Measurements from ENCODE around the gene MAP3K15.
A peak's percentile ranks its signal among the peaks of the same experiment; 100 is the strongest.

The MAP3K15 gene

DNA sequence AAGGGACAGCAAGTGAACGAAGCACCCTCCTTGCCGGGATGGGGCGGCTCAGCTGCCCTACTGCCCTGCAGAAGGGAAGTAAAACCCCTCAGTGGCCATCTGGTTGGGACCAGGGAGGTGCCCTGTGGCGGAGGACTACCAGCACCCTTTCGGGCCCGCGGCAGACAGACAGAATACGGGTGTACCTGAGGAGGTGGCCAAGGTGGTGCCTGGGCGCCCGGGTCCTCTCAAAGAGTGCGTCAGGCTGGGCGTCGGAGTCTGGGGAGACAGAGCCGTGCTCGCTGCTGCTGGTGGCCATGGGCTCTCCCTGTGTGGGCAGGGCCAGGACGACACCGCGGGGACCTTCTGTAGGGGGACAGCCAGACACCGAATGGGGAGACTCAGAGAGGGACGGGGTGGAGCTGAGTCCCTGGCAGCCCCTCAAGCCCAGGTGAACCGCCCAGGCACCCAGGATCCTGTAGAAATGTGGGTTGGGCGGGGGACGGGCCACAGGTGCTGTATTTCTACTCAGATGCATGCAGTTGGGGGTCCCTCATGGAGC, 141.9 kb downstream of the MAP3K15 start:
- ChIA-PET POLR2A (no interaction called here), CTCF (interaction anchor here (1.2 to 4.6 kb wide), 2 partner anchors 9 to 162 kb away, joined by 3 to 52 read pairs; no protein-coding TSS in a partner anchor)
- DNase-seq (ENCODE audit: low read depth, low spot score): no peak
- TF ChIP-seq, protein P1, sequence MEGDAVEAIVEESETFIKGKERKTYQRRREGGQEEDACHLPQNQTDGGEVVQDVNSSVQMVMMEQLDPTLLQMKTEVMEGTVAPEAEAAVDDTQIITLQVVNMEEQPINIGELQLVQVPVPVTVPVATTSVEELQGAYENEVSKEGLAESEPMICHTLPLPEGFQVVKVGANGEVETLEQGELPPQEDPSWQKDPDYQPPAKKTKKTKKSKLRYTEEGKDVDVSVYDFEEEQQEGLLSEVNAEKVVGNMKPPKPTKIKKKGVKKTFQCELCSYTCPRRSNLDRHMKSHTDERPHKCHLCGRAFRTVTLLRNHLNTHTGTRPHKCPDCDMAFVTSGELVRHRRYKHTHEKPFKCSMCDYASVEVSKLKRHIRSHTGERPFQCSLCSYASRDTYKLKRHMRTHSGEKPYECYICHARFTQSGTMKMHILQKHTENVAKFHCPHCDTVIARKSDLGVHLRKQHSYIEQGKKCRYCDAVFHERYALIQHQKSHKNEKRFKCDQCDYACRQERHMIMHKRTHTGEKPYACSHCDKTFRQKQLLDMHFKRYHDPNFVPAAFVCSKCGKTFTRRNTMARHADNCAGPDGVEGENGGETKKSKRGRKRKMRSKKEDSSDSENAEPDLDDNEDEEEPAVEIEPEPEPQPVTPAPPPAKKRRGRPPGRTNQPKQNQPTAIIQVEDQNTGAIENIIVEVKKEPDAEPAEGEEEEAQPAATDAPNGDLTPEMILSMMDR (IDR thresholded peaks at IDR 0.05; ENCODE audit: insufficient read depth, low read length, missing control alignments): no peak
- no peak overlapping the region for H3K4me3 ChIP-seq (ENCODE audit: low read depth, low read length)

DNA sequence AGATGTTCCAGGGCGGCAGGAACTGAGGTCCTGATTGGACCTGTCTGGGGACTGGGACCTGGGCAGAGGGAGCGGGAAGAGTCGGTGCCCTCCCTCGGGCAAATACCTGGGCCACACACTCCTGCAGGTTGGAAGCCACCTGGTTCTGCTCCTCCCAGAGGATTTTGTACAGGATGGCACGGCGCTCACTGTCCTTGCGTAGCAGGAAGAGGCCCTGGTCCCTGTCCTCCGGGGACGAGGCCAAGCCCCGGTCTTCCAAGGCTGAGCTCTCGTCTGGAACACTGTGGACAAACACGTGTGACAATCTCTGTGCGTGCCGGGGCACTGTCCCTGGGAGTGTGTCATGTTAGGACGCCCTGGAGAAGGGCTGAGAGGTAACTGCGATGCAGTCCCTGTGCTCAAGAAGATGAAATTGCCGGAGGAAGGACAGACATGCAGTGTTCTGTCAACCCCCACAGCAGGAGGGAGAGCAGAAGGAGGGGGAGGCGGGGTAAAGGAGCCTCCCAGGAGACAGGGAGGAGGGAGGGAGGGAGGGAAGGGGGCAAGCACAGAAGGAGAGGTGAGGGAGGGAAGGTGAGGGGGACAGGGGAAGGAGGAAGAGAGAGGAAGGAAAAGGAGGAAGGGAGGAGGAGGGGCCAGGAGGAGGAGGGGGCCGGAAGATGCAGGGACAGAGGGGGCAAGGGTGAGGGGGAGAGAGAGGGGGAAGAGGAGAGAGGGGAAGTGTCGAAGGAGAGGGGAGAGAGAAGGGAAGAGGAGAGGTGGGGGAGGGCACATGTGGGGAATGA, 142.6 kb downstream of the MAP3K15 start:
- ChIA-PET POLR2A (no interaction called here), CTCF (interaction anchor here (0.8 to 4.6 kb wide), 14 partner anchors 10 to 695 kb away, joined by 3 to 52 read pairs (median 4); no protein-coding TSS in a partner anchor)
- TF ChIP-seq, protein P1 (IDR thresholded peaks at IDR 0.05; ENCODE audit: insufficient read depth, low read length, missing control alignments): no peak
- no peak for DNase-seq (ENCODE audit: low read depth, low spot score)
- H3K4me3 ChIP-seq (ENCODE audit: low read depth, low read length): peak overlapping the region; percentile 54

DNA sequence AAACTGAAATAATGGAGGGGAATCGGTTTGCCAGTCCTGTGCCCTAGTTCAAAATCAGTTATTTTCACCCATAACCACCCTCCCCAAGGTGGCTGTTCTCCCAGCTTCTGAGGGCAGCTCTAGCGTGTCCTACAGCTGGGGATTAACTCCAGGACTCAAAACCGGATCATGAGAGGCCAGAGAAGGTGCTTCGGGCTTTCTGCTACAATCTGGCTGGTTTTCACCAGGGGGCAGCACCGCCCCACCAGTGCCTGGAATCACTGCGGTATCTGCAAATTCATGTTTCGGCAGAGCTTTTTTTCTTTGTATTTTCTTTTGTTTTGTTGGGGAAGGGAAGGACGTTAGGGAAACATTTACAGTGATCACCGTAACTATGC, 143.2 kb downstream of the MAP3K15 start:
- TF ChIP-seq, protein P1 (IDR thresholded peaks at IDR 0.05; ENCODE audit: insufficient read depth, low read length, missing control alignments): peak; percentile 77
- H3K4me3 ChIP-seq (ENCODE audit: low read depth, low read length): peak overlapping the region; percentile 54
- no peak for DNase-seq (ENCODE audit: low read depth, low spot score)
- CTCF ChIA-PET: interaction anchor here (0.7 to 4.6 kb wide), 16 partner anchors 10 to 696 kb away, joined by 3 to 52 read pairs (median 4); no protein-coding TSS in a partner anchor
- POLR2A ChIA-PET: no interaction called here

DNA sequence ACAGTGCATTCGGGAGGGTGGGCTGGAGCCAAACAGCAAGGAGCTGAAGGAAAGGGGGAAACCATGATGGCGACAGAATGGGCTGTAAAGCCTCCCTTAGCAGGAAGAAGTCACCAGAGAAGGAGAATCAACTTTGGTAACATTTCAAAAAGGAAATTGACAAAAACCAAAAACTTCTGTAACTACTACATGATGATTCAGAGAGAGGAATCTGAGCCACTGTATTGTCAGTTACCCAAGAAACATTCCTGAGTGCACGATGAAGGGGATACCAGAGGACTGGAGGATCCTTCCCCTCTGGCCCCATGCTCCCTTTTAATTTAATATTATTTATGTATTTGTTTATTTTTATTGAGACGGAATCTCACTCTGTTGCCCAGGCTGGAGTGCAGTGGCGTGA, 145.2 kb downstream of the MAP3K15 start:
- DNase-seq (ENCODE audit: low read depth, low spot score): no peak
- ChIA-PET POLR2A (no interaction called here), CTCF (interaction anchor here (4.6 kb wide), 1 partner anchor 166 kb away, joined by 52 read pairs; no protein-coding TSS in a partner anchor)
- no peak overlapping the region for H3K4me3 ChIP-seq (ENCODE audit: low read depth, low read length)
- TF ChIP-seq, protein P1 (IDR thresholded peaks at IDR 0.05; ENCODE audit: insufficient read depth, low read length, missing control alignments): no peak

DNA sequence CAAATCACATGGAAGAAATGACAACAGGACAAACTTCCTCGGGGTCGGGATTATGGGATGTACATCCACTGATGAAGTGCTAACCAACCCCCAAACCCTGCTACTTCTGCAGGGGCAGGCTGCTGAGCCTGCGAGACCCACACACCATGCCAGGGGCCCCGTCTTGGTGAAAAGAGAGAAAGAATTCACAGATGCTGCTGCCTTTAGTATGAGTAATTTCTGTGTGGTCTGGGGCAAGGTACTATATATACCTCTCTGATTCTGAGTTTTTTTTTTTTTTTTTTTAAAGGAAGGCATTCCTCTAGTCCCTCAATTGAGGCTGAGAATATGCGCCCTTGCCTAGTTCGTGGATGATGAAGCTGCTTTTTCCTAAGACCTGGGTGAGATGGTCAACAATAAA, 146.7 kb downstream of the MAP3K15 start:
- POLR2A ChIA-PET: interaction anchor here (0.7 kb wide), 1 partner anchor 13 kb away, joined by 3 read pairs; no protein-coding TSS in a partner anchor
- H3K4me3 ChIP-seq (ENCODE audit: low read depth, low read length): no peak overlapping the region
- CTCF ChIA-PET: no interaction called here
- TF ChIP-seq, protein P1 (IDR thresholded peaks at IDR 0.05; ENCODE audit: insufficient read depth, low read length, missing control alignments): no peak
- no peak for DNase-seq (ENCODE audit: low read depth, low spot score)

DNA sequence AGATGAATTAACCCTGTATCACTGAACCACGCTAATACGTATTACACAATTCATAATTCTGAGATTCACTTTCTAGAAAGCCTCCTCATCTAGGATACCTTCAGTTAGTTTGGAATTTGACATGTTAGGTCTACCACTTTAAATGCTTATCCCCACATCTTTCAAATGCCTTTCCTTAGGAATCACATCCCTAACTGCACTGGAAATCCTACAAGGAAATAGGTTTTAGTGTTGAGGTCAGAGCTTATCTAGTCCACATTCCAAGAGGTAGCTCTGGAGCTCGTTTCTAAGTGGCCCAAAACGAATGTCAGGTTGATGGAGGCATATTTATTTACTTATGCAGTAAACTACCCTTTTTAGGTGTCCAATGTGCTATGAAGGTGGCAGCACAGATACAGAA, 153.6 kb downstream of the MAP3K15 start:
- TF ChIP-seq, protein P1 (IDR thresholded peaks at IDR 0.05; ENCODE audit: insufficient read depth, low read length, missing control alignments): no peak
- no peak for DNase-seq (ENCODE audit: low read depth, low spot score)
- H3K4me3 ChIP-seq (ENCODE audit: low read depth, low read length): no peak overlapping the region
- POLR2A ChIA-PET: no interaction called here
- CTCF ChIA-PET: interaction anchor here (1.5 kb wide), 1 partner anchor 10 kb away, joined by 11 read pairs; no protein-coding TSS in a partner anchor

Data from AG04449 (cell line).